ENCODE results near the gene KLHL22. TPM values are rescaled to one million over a fixed set of nuclear protein-coding genes. Genes with fewer than 3 reads are reported as not detected.

Gene KLHL22
- total RNA-seq, 1 experiment from 2014 or later, result 36.2 TPM

- POLR2A ChIA-PET (ENCODE audit: low non-redundant PET), result no interaction called here
- DNase-seq (ENCODE audit: low spot score), result no peak
- no TSS peak for BruUV-seq (replicated peaks)
Measured at GRCh38 chr22:20441631-20442484, 53.7 kb downstream of the KLHL22 start.

GRCh38 chr22:20440637-20441591, 54.7 kb downstream of the KLHL22 start:
- intact Hi-C loops (cut with micrococcal nuclease; ENCODE audit: unreplicated experiment), result no loop called here
- TF ChIP-seq CTCF (conservative IDR thresholded peaks at IDR 0.05; ENCODE audit: low read depth, low read length) (no peak), EZH2 (IDR thresholded peaks at IDR 0.05; ENCODE audit: borderline replicate concordance, low read depth, low read length, poor library complexity, severe bottlenecking) (no peak)
- POLR2A ChIA-PET (ENCODE audit: low non-redundant PET), result no interaction called here
- H3K27ac ChIP-seq (ENCODE audit: low read depth, low read length, poor library complexity, severe bottlenecking), result no peak overlapping the region
- H3K9me3 ChIP-seq (ENCODE audit: low read depth, low read length, poor library complexity, severe bottlenecking), result no peaks in the 10 kb centered on the region
- H3K4me1 ChIP-seq (ENCODE audit: insufficient read depth, low read length, poor library complexity, severe bottlenecking), result peaks cover 9% of the 10 kb centered on the region
- no peak overlapping the region for H3K4me3 ChIP-seq (ENCODE audit: low read depth, low read length, poor library complexity, severe bottlenecking)
- peaks cover 10% of the 10 kb centered on the region for H3K27me3 ChIP-seq (replicated peaks; ENCODE audit: insufficient read depth, low read depth, low read length, poor library complexity)
- no peak for DNase-seq (ENCODE audit: low spot score)
- CTCF ChIA-PET, result interaction anchor here (0.5 to 1.1 kb wide), 2 partner anchors 23 kb away, joined by 5 to 11 read pairs; no protein-coding TSS in a partner anchor
- H3K36me3 ChIP-seq (ENCODE audit: insufficient read depth, low read length, poor library complexity, severe bottlenecking), result peaks cover 5% of the 10 kb centered on the region
- no TSS peak for BruUV-seq (replicated peaks)

More at GRCh38 chr22:20441631-20442484, 53.7 kb downstream of the KLHL22 start:
- intact Hi-C loops (cut with micrococcal nuclease; ENCODE audit: unreplicated experiment), result no loop called here
- TF ChIP-seq EZH2 (IDR thresholded peaks at IDR 0.05; ENCODE audit: borderline replicate concordance, low read depth, low read length, poor library complexity, severe bottlenecking) (no peak), CTCF (conservative IDR thresholded peaks at IDR 0.05; ENCODE audit: low read depth, low read length) (no peak)
- Histone ChIP-seq H3K27me3 (replicated peaks; ENCODE audit: insufficient read depth, low read depth, low read length, poor library complexity) (peaks cover 5% of the 10 kb centered on the region), H3K36me3 (ENCODE audit: insufficient read depth, low read length, poor library complexity, severe bottlenecking) (peaks cover 5% of the 10 kb centered on the region), H3K9me3 (ENCODE audit: low read depth, low read length, poor library complexity, severe bottlenecking) (no peaks in the 10 kb centered on the region), H3K4me3 (ENCODE audit: low read depth, low read length, poor library complexity, severe bottlenecking) (no peak overlapping the region), H3K27ac (ENCODE audit: low read depth, low read length, poor library complexity, severe bottlenecking) (no peak overlapping the region), H3K4me1 (ENCODE audit: insufficient read depth, low read length, poor library complexity, severe bottlenecking) (peaks cover 3% of the 10 kb centered on the region)
- CTCF ChIA-PET, result interaction anchor here (1.1 kb wide), 1 partner anchor 24 kb away, joined by 11 read pairs; no protein-coding TSS in a partner anchor

- H3K9me3 ChIP-seq (ENCODE audit: low read depth, low read length, poor library complexity, severe bottlenecking), result no peaks in the 10 kb centered on the region
- H3K27ac ChIP-seq (ENCODE audit: low read depth, low read length, poor library complexity, severe bottlenecking), result no peak overlapping the region
- no peak for TF ChIP-seq EZH2 (IDR thresholded peaks at IDR 0.05; ENCODE audit: borderline replicate concordance, low read depth, low read length, poor library complexity, severe bottlenecking)
- no peak for TF ChIP-seq CTCF (conservative IDR thresholded peaks at IDR 0.05; ENCODE audit: low read depth, low read length)
- no TSS peak for BruUV-seq (replicated peaks)
- H3K4me3 ChIP-seq (ENCODE audit: low read depth, low read length, poor library complexity, severe bottlenecking), result no peak overlapping the region
- peaks cover 5% of the 10 kb centered on the region for H3K36me3 ChIP-seq (ENCODE audit: insufficient read depth, low read length, poor library complexity, severe bottlenecking)
- no peak for DNase-seq (ENCODE audit: low spot score)
- peaks cover 10% of the 10 kb centered on the region for H3K27me3 ChIP-seq (replicated peaks; ENCODE audit: insufficient read depth, low read depth, low read length, poor library complexity)
- intact Hi-C loops (cut with micrococcal nuclease; ENCODE audit: unreplicated experiment), result no loop called here
- H3K4me1 ChIP-seq (ENCODE audit: insufficient read depth, low read length, poor library complexity, severe bottlenecking), result peaks cover 9% of the 10 kb centered on the region
- POLR2A ChIA-PET (ENCODE audit: low non-redundant PET), result no interaction called here
- CTCF ChIA-PET, result interaction anchor here (0.5 kb wide), 1 partner anchor 22 kb away, joined by 5 read pairs; no protein-coding TSS in a partner anchor
Measured at GRCh38 chr22:20439928-20440575, 55.5 kb downstream of the KLHL22 start.
